B cell (primary cell): Measurements from ENCODE around the gene KCNE5. TPM values are rescaled to one million over a fixed set of nuclear protein-coding genes. Genes with fewer than 3 reads are reported as not detected.

Experiments
- ATAC-seq: fragments of 200-7000 bp; cut with Tn5 transposase; one replicate; pipeline ENCODE4 v1.10.0; 2021; ENCODE audit warnings: low read depth, mild to moderate bottlenecking, moderate number of reproducible peaks, moderate library complexity
- CTCF ChIA-PET: fragments of 350-600 bp; sonication (Branson Sonifier 250); formaldehyde crosslinking; loops from one replicate; lab custom pipeline; 2021; ENCODE audit warnings: antibody characterized with exemption, inconsistent platforms; lab: Charles Lee
- POLR2A ChIA-PET: fragments of 350-600 bp; sonication (Branson Sonifier 250); formaldehyde crosslinking; loops from one replicate; lab custom pipeline; 2021; ENCODE audit warnings: antibody characterized with exemption; lab: Charles Lee
- DNase-seq: peaks from one replicate; pipeline ENCODE4 v3.0.0; 2013
- H2AFZ ChIP-seq: 2 replicates; pipeline ENCODE4 v1.6.1; 2012; ENCODE audit warnings: mild to moderate bottlenecking, low read depth, low read length; ENCODE audit not compliant: insufficient read depth, poor library complexity, severe bottlenecking
- H3K27ac ChIP-seq, 2 donors: 1 replicate in 1 of 2; 2 replicates in 1 of 2; pipeline ENCODE4 v1.5.1; 2012 to 2013; ENCODE audit warnings: low read length in 2 of 2, mild to moderate bottlenecking in 2 of 2, moderate library complexity in 1 of 2
- H3K27me3 ChIP-seq, 4 experiments: fragments of 200-600 bp in 1 of 4; sonication (generic) in 1 of 4; replicated peaks in 1 of 4; 1 replicate in 2 of 4; 2 replicates in 2 of 4; pipeline versions ENCODE4 v1.6.1 to v1.7.0; 2013 to 2016; ENCODE audit warnings: low read length in 3 of 4, mild to moderate bottlenecking in 2 of 4, mixed read lengths in 1 of 4, moderate library complexity in 1 of 4; ENCODE audit not compliant: insufficient read depth in 4 of 4, control insufficient read depth in 3 of 4; ENCODE audit errors: control extremely low read depth in 1 of 4
- H3K36me3 ChIP-seq, 2 experiments: replicated peaks in 1 of 2; 1 replicate in 1 of 2; 2 replicates in 1 of 2; pipeline versions ENCODE4 v1.6.1 to v1.7.1; 2013; ENCODE audit warnings: low read length in 1 of 2; ENCODE audit not compliant: insufficient read depth in 2 of 2, control insufficient read depth in 1 of 2; ENCODE audit errors: control extremely low read depth in 1 of 2, extremely low read depth in 1 of 2
- H3K4me1 ChIP-seq, 2 donors: fragments of 200-600 bp in 1 of 2; sonication (generic) in 1 of 2; 1 replicate in 1 of 2; 2 replicates in 1 of 2; pipeline versions ENCODE4 v1.5.1 to v1.6.1; 2013 to 2017; ENCODE audit warnings: low read length in 2 of 2; ENCODE audit not compliant: control insufficient read depth in 2 of 2, insufficient read depth in 2 of 2
- H3K4me2 ChIP-seq: replicated peaks from 2 replicates; pipeline ENCODE3; 2012; ENCODE audit warnings: mild to moderate bottlenecking, low read depth, low read length; ENCODE audit not compliant: poor library complexity, severe bottlenecking
- H3K4me3 ChIP-seq, 5 experiments: fragments of 200-600 bp in 1 of 5; sonication (generic) in 1 of 5; 1 replicate in 3 of 5; 2 replicates in 2 of 5; pipeline versions ENCODE4 v1.5.1 to v1.7.0; 2011 to 2016; ENCODE audit warnings: low read length in 4 of 5, mild to moderate bottlenecking in 4 of 5, low read depth in 2 of 5, control low read depth in 1 of 5, moderate library complexity in 1 of 5; ENCODE audit not compliant: insufficient read depth in 1 of 5; ENCODE audit errors: control extremely low read depth in 1 of 5, extremely low read depth in 1 of 5
- H3K79me2 ChIP-seq: fragments of 200-600 bp; sonication (generic); one replicate; pipeline ENCODE4 v1.6.0; 2016; ENCODE audit warnings: low read length; ENCODE audit not compliant: control insufficient read depth, insufficient read depth
- H3K9ac ChIP-seq: fragments of 200-600 bp; sonication (generic); 2 replicates; pipeline ENCODE4 v1.6.1; 2017; ENCODE audit warnings: mild to moderate bottlenecking, low read length, moderate library complexity
- H3K9me3 ChIP-seq, 3 donors: one replicate each; pipeline versions ENCODE4 v1.6.1 to v1.7.1; 2013; ENCODE audit warnings: low read length in 2 of 3; ENCODE audit not compliant: control insufficient read depth in 2 of 3, insufficient read depth in 1 of 3; ENCODE audit errors: control extremely low read depth in 1 of 3
- H4K20me1 ChIP-seq: 2 replicates; pipeline ENCODE4 v1.6.0; 2012; ENCODE audit warnings: mild to moderate bottlenecking, low read length; ENCODE audit not compliant: insufficient read depth, control insufficient read depth, poor library complexity, severe bottlenecking
- H3K27ac Mint-ChIP-seq: one replicate; pipeline ENCODE4 v1.8.0; 2021; ENCODE audit warnings: mixed read lengths
- H3K27me3 Mint-ChIP-seq: one replicate; pipeline ENCODE4 v1.8.0; 2021; ENCODE audit warnings: mixed read lengths
- H3K4me1 Mint-ChIP-seq: one replicate; pipeline ENCODE4 v1.8.0; 2021; ENCODE audit warnings: mixed read lengths
- H3K4me3 Mint-ChIP-seq: one replicate; pipeline ENCODE4 v1.8.0; 2021; ENCODE audit warnings: mixed read lengths
- H3K9me3 Mint-ChIP-seq: one replicate; pipeline ENCODE4 v1.8.0; 2022; ENCODE audit warnings: mixed read lengths; ENCODE audit not compliant: insufficient read depth
- EZH2 ChIP-seq: IDR thresholded peaks from 2 replicates; pipeline ENCODE4 v1.6.1; 2012; ENCODE audit warnings: borderline replicate concordance, low read depth, mild to moderate bottlenecking, moderate library complexity, low read length; ENCODE audit not compliant: insufficient read depth, poor library complexity, severe bottlenecking
- WGBS: methylation state at CpG from one replicate; pipeline ENCODE4 v1.1.5; 2013; ENCODE audit warnings: missing lambda C conversion rate; ENCODE audit not compliant: insufficient coverage; 5-methylcytosine and 5-hydroxymethylcytosine counted together
- intact Hi-C: fragments of 100-400 bp; cut with micrococcal nuclease; formaldehyde crosslinking; loops from one replicate; pipeline ENCODE4 v1.10.0; 2022
- polyA plus RNA-seq: library from polyadenylated mRNA; depleted of rRNA; stranded (reverse); fragments of >200 nt; gene quantifications from 2 replicates; pipeline ENCODE4 v1.2.3, GENCODE V29; 2012
- total RNA-seq, 2 donors: library from RNA; stranded (reverse); fragments of 120-200 nt in 1 of 2; gene quantifications; 1 replicate in 1 of 2; 2 replicates in 1 of 2; pipeline versions ENCODE4 v1.2.3 to v1.2.4, GENCODE V29; 2013 to 2022
- TF ChIP-seq, protein P1 (sequence below): fragments of 200-600 bp; IDR thresholded peaks from one replicate; pipeline ENCODE4 v1.8.0; 2022; ENCODE audit warnings: antibody characterized with exemption, mild to moderate bottlenecking

Gene KCNE5
- total and polyA plus RNA-seq, 2 donors (not counting 1 experiment from before 2014, with no cell fraction given): 0.32 TPM; not detected in 1

DNA sequence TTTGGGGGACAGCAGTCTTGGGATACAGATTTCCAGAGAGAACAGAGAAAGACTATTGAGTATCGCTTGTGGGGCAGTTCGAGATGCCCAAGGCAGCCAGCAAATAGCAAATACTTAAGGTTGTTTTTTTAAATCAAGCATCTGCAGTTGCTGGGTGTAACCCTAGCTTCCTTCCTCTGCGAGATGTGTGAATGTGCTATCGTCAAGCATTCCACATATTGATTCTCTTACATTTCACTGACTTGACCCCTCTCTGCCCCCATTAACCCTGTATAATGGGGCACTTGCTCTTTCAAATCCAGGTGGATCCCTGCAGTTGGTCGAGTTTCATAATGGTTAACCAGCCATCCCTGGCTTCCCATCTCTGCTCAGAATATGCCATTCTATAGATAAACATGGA is 23.5 kb downstream of the KCNE5 start:
- intact Hi-C loops: no loop called here
- POLR2A ChIA-PET: no interaction called here
- no peak overlapping the region for H3K27ac ChIP-seq

GRCh38 chrX:109600237-109600651 is 24.7 kb downstream of the KCNE5 start:
- peaks cover 32% of the 10 kb centered on the region for H3K27me3 Mint-ChIP-seq
- DNase-seq (no peak), ATAC-seq (no peak)
- H3K79me2 ChIP-seq: no peaks in the 10 kb centered on the region
- no peaks in the 10 kb centered on the region for H3K36me3 ChIP-seq
- no peak overlapping the region for H3K27ac Mint-ChIP-seq
- no peak overlapping the region for H3K4me3 ChIP-seq
- no peak overlapping the region for H3K27ac ChIP-seq
- H3K4me1 ChIP-seq: no peaks in the 10 kb centered on the region
- no peaks in the 10 kb centered on the region for H3K4me1 Mint-ChIP-seq
- TF ChIP-seq, protein P1, sequence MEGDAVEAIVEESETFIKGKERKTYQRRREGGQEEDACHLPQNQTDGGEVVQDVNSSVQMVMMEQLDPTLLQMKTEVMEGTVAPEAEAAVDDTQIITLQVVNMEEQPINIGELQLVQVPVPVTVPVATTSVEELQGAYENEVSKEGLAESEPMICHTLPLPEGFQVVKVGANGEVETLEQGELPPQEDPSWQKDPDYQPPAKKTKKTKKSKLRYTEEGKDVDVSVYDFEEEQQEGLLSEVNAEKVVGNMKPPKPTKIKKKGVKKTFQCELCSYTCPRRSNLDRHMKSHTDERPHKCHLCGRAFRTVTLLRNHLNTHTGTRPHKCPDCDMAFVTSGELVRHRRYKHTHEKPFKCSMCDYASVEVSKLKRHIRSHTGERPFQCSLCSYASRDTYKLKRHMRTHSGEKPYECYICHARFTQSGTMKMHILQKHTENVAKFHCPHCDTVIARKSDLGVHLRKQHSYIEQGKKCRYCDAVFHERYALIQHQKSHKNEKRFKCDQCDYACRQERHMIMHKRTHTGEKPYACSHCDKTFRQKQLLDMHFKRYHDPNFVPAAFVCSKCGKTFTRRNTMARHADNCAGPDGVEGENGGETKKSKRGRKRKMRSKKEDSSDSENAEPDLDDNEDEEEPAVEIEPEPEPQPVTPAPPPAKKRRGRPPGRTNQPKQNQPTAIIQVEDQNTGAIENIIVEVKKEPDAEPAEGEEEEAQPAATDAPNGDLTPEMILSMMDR: no peak
- TF ChIP-seq EZH2: no peak
- no peak overlapping the region for H2AFZ ChIP-seq
- POLR2A ChIA-PET: no interaction called here
- H4K20me1 ChIP-seq: no peaks in the 10 kb centered on the region
- intact Hi-C loops: no loop called here
- no peak overlapping the region for H3K4me2 ChIP-seq
- H3K4me3 Mint-ChIP-seq: no peak overlapping the region
- H3K9ac ChIP-seq: no peak overlapping the region
- H3K9me3 ChIP-seq: no peaks in the 10 kb centered on the region
- H3K9me3 Mint-ChIP-seq: no peaks in the 10 kb centered on the region
- H3K27me3 ChIP-seq: no peaks in the 10 kb centered on the region
- WGBS: 1% methylated on average over 9 of the region's 16 CpGs
- CTCF ChIA-PET: no interaction called here

More for the DNA sequence above, 23.5 kb downstream of the KCNE5 start:
- H3K4me3 ChIP-seq: no peak overlapping the region
- H3K9ac ChIP-seq: no peak overlapping the region
- H3K36me3 ChIP-seq: no peaks in the 10 kb centered on the region
- H3K9me3 ChIP-seq: no peaks in the 10 kb centered on the region
- TF ChIP-seq, protein P1: no peak
- no peak for TF ChIP-seq EZH2
- Mint-ChIP-seq H3K9me3 (no peaks in the 10 kb centered on the region), H3K27me3 (peaks cover 37% of the 10 kb centered on the region), H3K27ac (no peak overlapping the region), H3K4me3 (no peak overlapping the region), H3K4me1 (no peaks in the 10 kb centered on the region)
- H4K20me1 ChIP-seq: no peaks in the 10 kb centered on the region
- no CpG with 5 or more reads among the region's 5 CpGs for WGBS
- ATAC-seq: no peak
- DNase-seq: no peak
- no peaks in the 10 kb centered on the region for H3K4me1 ChIP-seq
- H3K79me2 ChIP-seq: no peaks in the 10 kb centered on the region
- CTCF ChIA-PET: interaction anchor here (0.7 kb wide), 1 partner anchor 32 kb away, joined by 3 read pairs; no protein-coding TSS in a partner anchor
- no peaks in the 10 kb centered on the region for H3K27me3 ChIP-seq
- no peak overlapping the region for H2AFZ ChIP-seq
- no peak overlapping the region for H3K4me2 ChIP-seq
